GM12878 (cell line): ENCODE data around the gene SMYD5. TPM values are rescaled to one million over a fixed set of nuclear protein-coding genes. Genes with fewer than 3 reads are reported as not detected.

Source experiments
- ATF7 ChIP-seq: fragments of 450-650 bp; IDR thresholded peaks from 2 replicates; pipeline ENCODE4 v1.6.1; 2016; ENCODE audit warnings: low read depth, mild to moderate bottlenecking
- CBX5 ChIP-seq: sonication (generic); IDR thresholded peaks from 2 replicates; pipeline ENCODE4 v1.6.1; 2016; ENCODE audit warnings: low read depth, moderate library complexity, mild to moderate bottlenecking, inconsistent platforms
- CHD4 ChIP-seq: fragments of 200-600 bp; sonication (generic); IDR thresholded peaks from 2 replicates; pipeline ENCODE4 v1.6.1; 2016; ENCODE audit warnings: mild to moderate bottlenecking
- E2F8 ChIP-seq: fragments of 450-650 bp; IDR thresholded peaks from 2 replicates; pipeline ENCODE4 v1.6.1; 2018; ENCODE audit warnings: mild to moderate bottlenecking, low read depth, moderate library complexity; ENCODE audit not compliant: partially characterized antibody
- IKZF1 ChIP-seq: fragments of 450-650 bp; conservative IDR thresholded peaks from 2 replicates; pipeline ENCODE4 v1.6.1; 2017; ENCODE audit warnings: antibody characterized with exemption, mild to moderate bottlenecking
- NFIC ChIP-seq: IDR thresholded peaks from 2 replicates; pipeline ENCODE4 v1.6.1; 2012; ENCODE audit warnings: low read depth, mild to moderate bottlenecking, inconsistent platforms, low read length, moderate library complexity
- NFYA ChIP-seq: IDR thresholded peaks from 2 replicates; pipeline ENCODE4 v1.6.1; 2011; ENCODE audit warnings: low read depth, mild to moderate bottlenecking, low read length, improper control_type of control experiment, borderline replicate concordance
- SMAD1 ChIP-seq: fragments of 450-650 bp; IDR thresholded peaks from 2 replicates; pipeline ENCODE4 v1.6.1; 2018; ENCODE audit warnings: mild to moderate bottlenecking, low read depth; ENCODE audit not compliant: partially characterized antibody
- SREBF1 ChIP-seq: IDR thresholded peaks from 2 replicates; pipeline ENCODE4 v1.6.1; 2012; ENCODE audit warnings: mild to moderate bottlenecking, low read length
- STAT1 ChIP-seq: fragments of 450-650 bp; conservative IDR thresholded peaks from 2 replicates; pipeline ENCODE4 v1.6.1; 2014; ENCODE audit warnings: antibody characterized with exemption, mild to moderate bottlenecking
- ZBTB4 ChIP-seq: fragments of 450-650 bp; formaldehyde crosslinking; IDR thresholded peaks from 2 replicates; pipeline ENCODE4 v1.4.0; 2022; ENCODE audit warnings: mild to moderate bottlenecking, moderate library complexity
- ZNF24 ChIP-seq: fragments of 450-650 bp; IDR thresholded peaks from 2 replicates; pipeline ENCODE4 v1.6.1; 2017; ENCODE audit warnings: antibody characterized with exemption, mild to moderate bottlenecking
- polyA plus RNA-seq, 11 experiments: library from polyadenylated mRNA; depleted of rRNA in 4 of 11; unstranded in 6 of 11; stranded (reverse) in 5 of 11; fragments of >200 nt; fragmentation: Nextera tagmentation in 4 of 11; fragmentation: Illumina TruSeq in 1 of 11; extraction: Ambion mirVana in 4 of 11; extraction: Trizol in 1 of 11; gene quantifications; 1 replicate in 1 of 11; 2 replicates in 10 of 11; pipeline versions ENCODE4 v1.2.1 to v1.2.3, GENCODE V29; 2011 to 2016; ENCODE audit warnings: inconsistent platforms in 2 of 11, missing spikeins in 2 of 11, low read depth in 1 of 11
- total RNA-seq, 4 experiments: library from RNA; depleted of rRNA in 3 of 4; stranded (reverse); fragments of >200 nt in 3 of 4; fragmentation: Illumina TruSeq in 1 of 4; extraction: Trizol in 1 of 4; gene quantifications; 2 replicates each; pipeline versions ENCODE4 v1.2.1 to v1.2.3, GENCODE V29; 2013 to 2021
- TF ChIP-seq, protein P1 (sequence below): IDR thresholded peaks from 2 replicates; pipeline ENCODE4 v1.6.1; 2012; ENCODE audit warnings: low read depth, low read length, improper control_type of control experiment
- TF ChIP-seq, protein P2 (sequence below): fragments of 450-650 bp; IDR thresholded peaks from 2 replicates; pipeline ENCODE4 v1.6.1; 2017; ENCODE audit warnings: borderline replicate concordance
- TF ChIP-seq, protein P3 (sequence below): IDR thresholded peaks from 2 replicates; pipeline ENCODE4 v1.6.1; 2012; ENCODE audit warnings: improper control_type of control experiment, low read depth, low read length; ENCODE audit not compliant: insufficient replicate concordance

SMYD5 gene
- total and polyA plus RNA-seq, 10 of the 15 experiments (the other 5 are each of a cell fraction or from before 2014, with no cell fraction given): 6.1 to 35.3 (median 26.4) TPM

DNA sequence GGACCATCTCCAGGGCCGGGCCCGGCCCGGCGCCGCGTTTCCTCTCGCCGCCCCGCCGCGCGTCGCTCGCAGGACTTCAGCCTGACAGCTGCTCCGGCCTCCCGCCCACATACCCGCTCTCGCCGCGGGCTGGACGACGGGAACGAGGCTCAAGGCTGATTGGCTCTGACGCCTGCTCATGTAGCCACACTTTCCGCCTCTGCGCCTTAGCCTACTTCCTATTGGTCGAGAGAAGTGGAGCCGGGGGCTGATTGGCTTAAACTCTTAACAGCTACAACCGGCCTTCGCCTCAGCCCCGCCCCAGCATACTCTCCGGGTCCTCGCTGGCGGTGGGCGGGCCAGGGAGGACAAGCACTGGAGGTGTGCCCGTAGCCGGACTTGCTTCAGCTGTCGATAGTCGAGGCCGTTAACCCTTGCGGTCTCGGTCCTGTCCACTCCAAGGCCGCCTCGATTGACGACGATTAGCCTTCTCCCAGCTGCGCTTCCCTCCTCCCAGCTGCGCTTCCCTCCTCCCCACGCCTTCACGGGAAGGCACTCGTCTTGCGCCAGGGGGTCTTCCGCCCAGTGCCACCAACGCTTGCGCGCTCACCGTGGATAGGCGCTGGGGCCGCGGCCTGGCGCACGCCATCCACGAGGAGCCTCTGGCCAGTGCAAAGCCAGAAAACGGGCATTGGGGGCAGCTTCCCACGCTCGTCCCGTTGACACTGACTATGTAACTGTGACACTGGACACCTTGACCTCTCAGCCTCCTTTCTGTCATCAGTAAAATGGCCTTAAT lies 19.3 kb downstream of the SMYD5 start, which contains the start of gene PRADC1 (continued):
- no peak for TF ChIP-seq E2F8
- TF ChIP-seq IKZF1: no peak
- TF ChIP-seq ZBTB4 (CRISPR knock-in tag): no peak
- no peak for TF ChIP-seq ATF7
- TF ChIP-seq, protein P1, sequence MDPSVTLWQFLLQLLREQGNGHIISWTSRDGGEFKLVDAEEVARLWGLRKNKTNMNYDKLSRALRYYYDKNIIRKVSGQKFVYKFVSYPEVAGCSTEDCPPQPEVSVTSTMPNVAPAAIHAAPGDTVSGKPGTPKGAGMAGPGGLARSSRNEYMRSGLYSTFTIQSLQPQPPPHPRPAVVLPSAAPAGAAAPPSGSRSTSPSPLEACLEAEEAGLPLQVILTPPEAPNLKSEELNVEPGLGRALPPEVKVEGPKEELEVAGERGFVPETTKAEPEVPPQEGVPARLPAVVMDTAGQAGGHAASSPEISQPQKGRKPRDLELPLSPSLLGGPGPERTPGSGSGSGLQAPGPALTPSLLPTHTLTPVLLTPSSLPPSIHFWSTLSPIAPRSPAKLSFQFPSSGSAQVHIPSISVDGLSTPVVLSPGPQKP: no peak
- no peak for TF ChIP-seq CBX5
- peak; percentile 33; the same call in 1 of the 2 replicates for TF ChIP-seq NFYA
- TF ChIP-seq STAT1: no peak
- no peak for TF ChIP-seq CHD4
- TF ChIP-seq SMAD1: no peak
- no peak for TF ChIP-seq SREBF1
- no peak for TF ChIP-seq ZNF24
- no peak for TF ChIP-seq NFIC
- TF ChIP-seq, protein P2, sequence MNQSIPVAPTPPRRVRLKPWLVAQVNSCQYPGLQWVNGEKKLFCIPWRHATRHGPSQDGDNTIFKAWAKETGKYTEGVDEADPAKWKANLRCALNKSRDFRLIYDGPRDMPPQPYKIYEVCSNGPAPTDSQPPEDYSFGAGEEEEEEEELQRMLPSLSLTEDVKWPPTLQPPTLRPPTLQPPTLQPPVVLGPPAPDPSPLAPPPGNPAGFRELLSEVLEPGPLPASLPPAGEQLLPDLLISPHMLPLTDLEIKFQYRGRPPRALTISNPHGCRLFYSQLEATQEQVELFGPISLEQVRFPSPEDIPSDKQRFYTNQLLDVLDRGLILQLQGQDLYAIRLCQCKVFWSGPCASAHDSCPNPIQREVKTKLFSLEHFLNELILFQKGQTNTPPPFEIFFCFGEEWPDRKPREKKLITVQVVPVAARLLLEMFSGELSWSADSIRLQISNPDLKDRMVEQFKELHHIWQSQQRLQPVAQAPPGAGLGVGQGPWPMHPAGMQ: no peak
- TF ChIP-seq, protein P3, sequence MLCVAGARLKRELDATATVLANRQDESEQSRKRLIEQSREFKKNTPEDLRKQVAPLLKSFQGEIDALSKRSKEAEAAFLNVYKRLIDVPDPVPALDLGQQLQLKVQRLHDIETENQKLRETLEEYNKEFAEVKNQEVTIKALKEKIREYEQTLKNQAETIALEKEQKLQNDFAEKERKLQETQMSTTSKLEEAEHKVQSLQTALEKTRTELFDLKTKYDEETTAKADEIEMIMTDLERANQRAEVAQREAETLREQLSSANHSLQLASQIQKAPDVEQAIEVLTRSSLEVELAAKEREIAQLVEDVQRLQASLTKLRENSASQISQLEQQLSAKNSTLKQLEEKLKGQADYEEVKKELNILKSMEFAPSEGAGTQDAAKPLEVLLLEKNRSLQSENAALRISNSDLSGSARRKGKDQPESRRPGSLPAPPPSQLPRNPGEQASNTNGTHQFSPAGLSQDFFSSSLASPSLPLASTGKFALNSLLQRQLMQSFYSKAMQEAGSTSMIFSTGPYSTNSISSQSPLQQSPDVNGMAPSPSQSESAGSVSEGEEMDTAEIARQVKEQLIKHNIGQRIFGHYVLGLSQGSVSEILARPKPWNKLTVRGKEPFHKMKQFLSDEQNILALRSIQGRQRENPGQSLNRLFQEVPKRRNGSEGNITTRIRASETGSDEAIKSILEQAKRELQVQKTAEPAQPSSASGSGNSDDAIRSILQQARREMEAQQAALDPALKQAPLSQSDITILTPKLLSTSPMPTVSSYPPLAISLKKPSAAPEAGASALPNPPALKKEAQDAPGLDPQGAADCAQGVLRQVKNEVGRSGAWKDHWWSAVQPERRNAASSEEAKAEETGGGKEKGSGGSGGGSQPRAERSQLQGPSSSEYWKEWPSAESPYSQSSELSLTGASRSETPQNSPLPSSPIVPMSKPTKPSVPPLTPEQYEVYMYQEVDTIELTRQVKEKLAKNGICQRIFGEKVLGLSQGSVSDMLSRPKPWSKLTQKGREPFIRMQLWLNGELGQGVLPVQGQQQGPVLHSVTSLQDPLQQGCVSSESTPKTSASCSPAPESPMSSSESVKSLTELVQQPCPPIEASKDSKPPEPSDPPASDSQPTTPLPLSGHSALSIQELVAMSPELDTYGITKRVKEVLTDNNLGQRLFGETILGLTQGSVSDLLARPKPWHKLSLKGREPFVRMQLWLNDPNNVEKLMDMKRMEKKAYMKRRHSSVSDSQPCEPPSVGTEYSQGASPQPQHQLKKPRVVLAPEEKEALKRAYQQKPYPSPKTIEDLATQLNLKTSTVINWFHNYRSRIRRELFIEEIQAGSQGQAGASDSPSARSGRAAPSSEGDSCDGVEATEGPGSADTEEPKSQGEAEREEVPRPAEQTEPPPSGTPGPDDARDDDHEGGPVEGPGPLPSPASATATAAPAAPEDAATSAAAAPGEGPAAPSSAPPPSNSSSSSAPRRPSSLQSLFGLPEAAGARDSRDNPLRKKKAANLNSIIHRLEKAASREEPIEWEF: no peak
